ENCODE results near the gene CLHC1. TPM values are rescaled to one million over a fixed set of nuclear protein-coding genes. Genes with fewer than 3 reads are reported as not detected.

Gene CLHC1
- total and polyA plus RNA-seq, 8 donors: 1.9 to 43.9 (median 6.8) TPM

DNA sequence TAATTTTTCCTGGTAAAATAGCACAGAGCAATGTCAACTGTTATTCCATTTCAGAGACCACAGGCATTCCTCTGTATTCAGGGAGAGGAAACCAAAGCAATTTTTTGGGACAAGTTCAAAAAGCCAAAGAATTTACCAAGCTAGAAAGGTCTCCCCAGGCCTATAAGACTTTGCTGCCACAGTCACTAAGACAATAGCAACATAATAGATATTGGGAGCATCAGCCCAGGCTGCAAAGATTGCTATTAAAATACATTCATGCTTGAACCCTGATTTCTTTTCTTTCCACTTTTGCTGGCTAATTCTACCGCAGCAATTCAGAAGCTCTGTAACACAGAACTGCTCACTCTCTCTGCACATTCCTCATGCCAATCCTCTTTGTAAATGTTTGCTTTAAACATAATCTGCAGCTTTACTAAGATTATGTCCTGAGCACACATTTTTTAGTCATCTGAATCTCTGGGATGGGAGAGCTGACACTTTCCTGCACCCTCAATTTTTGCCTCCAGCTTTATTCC is 76.3 kb downstream of the CLHC1 start:
- no peak for DNase-seq
- H3K36me3 ChIP-seq: no peaks in the 10 kb centered on the region
- peak overlapping the region in 3 of 5 donors; percentile 54 to 75 (median 75) for H3K27ac ChIP-seq
- no peak overlapping the region for H3K4me3 ChIP-seq
- 22 to 49% (median 25%) methylated on average over 1 of the region's 1 CpG for WGBS, 5 donors
- peaks cover 62 to 90% (median 75%) of the 10 kb centered on the region in 4 donors for H3K4me1 ChIP-seq
- intact Hi-C loops (cut with DNase I; ENCODE audit: low total_unique reads): no loop called here
- H3K27me3 ChIP-seq: no peaks in the 10 kb centered on the region
- H3K9me3 ChIP-seq: no peaks in the 10 kb centered on the region
- TF ChIP-seq, protein P1, sequence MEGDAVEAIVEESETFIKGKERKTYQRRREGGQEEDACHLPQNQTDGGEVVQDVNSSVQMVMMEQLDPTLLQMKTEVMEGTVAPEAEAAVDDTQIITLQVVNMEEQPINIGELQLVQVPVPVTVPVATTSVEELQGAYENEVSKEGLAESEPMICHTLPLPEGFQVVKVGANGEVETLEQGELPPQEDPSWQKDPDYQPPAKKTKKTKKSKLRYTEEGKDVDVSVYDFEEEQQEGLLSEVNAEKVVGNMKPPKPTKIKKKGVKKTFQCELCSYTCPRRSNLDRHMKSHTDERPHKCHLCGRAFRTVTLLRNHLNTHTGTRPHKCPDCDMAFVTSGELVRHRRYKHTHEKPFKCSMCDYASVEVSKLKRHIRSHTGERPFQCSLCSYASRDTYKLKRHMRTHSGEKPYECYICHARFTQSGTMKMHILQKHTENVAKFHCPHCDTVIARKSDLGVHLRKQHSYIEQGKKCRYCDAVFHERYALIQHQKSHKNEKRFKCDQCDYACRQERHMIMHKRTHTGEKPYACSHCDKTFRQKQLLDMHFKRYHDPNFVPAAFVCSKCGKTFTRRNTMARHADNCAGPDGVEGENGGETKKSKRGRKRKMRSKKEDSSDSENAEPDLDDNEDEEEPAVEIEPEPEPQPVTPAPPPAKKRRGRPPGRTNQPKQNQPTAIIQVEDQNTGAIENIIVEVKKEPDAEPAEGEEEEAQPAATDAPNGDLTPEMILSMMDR (IDR thresholded peaks at IDR 0.05): no peak
- TF ChIP-seq EP300 (IDR thresholded peaks at IDR 0.05) (no peak), POLR2A (IDR thresholded peaks at IDR 0.05) (no peak), POLR2AphosphoS5 (IDR thresholded peaks at IDR 0.05) (no peak)

DNA sequence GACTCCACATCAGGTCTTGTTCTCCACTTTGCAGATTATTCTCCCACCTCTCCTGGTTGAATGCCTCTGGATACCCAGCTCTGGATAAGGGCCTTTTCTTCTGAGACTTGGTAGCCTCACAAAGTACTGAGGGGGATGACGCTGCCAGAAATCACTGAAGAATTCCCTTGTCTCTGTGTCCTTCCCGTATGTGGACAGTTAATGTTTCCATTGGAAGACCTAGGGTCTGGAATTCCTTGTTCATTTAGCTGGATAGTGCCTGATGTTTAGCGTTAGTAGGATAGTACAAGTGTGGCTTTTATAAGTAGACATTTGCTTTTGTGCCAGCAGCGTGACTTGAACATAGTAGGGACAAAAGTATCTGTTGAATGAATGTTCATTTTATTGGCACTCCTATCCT is 76.9 kb downstream of the CLHC1 start:
- peaks cover 61 to 89% (median 75%) of the 10 kb centered on the region in 4 donors for H3K4me1 ChIP-seq
- no peaks in the 10 kb centered on the region for H3K9me3 ChIP-seq
- H3K4me3 ChIP-seq: no peak overlapping the region
- intact Hi-C loops (cut with DNase I; ENCODE audit: low total_unique reads): no loop called here
- WGBS, 5 donors: 67 to 80% (median 78%) methylated on average over 4 of the region's 4 CpGs
- no peaks in the 10 kb centered on the region for H3K36me3 ChIP-seq
- DNase-seq: no peak
- no peaks in the 10 kb centered on the region for H3K27me3 ChIP-seq
- TF ChIP-seq POLR2AphosphoS5 (IDR thresholded peaks at IDR 0.05): no peak
- TF ChIP-seq, protein P1 (IDR thresholded peaks at IDR 0.05): no peak
- no peak for TF ChIP-seq EP300 (IDR thresholded peaks at IDR 0.05)
- no peak for TF ChIP-seq POLR2A (IDR thresholded peaks at IDR 0.05)
- peak overlapping the region in 3 of 5 donors; percentile 54 to 75 (median 75) for H3K27ac ChIP-seq

DNA sequence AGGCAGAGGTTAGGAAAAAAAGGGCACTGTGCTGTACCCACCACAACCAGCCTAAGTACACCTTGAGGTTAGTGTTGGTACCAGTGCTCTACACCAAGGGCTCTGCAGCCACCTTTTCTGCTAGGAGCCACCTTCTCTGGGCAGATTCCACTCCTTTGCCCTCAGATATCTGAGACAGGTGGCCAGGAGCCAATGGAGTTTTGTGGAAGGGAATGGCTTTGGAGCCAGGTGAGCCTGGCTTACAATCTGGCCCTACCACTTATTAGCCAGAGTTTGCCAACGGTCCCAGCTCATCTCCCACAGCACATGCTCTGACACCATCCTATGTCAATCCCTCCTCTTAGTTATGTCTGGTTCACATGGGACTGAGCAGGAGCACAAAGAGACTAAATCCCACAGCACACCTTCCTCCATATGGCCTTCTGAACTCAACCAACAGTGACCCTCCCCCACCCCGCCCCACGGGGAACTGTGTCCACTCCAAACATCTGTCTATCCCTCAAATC is 77.5 kb downstream of the CLHC1 start:
- 59 to 87% (median 80%) methylated on average over 3 of the region's 3 CpGs for WGBS, 5 donors
- no peaks in the 10 kb centered on the region for H3K27me3 ChIP-seq
- intact Hi-C loops (cut with DNase I; ENCODE audit: low total_unique reads): no loop called here
- DNase-seq: no peak
- H3K9me3 ChIP-seq: no peaks in the 10 kb centered on the region
- H3K36me3 ChIP-seq: no peaks in the 10 kb centered on the region
- peak overlapping the region in 3 of 5 donors; percentile 54 to 75 (median 75) for H3K27ac ChIP-seq
- TF ChIP-seq POLR2A (IDR thresholded peaks at IDR 0.05) (no peak), POLR2AphosphoS5 (IDR thresholded peaks at IDR 0.05) (no peak), EP300 (IDR thresholded peaks at IDR 0.05) (no peak)
- TF ChIP-seq, protein P1 (IDR thresholded peaks at IDR 0.05): no peak
- peaks cover 61 to 84% (median 72%) of the 10 kb centered on the region in 4 donors for H3K4me1 ChIP-seq
- H3K4me3 ChIP-seq: no peak overlapping the region

DNA sequence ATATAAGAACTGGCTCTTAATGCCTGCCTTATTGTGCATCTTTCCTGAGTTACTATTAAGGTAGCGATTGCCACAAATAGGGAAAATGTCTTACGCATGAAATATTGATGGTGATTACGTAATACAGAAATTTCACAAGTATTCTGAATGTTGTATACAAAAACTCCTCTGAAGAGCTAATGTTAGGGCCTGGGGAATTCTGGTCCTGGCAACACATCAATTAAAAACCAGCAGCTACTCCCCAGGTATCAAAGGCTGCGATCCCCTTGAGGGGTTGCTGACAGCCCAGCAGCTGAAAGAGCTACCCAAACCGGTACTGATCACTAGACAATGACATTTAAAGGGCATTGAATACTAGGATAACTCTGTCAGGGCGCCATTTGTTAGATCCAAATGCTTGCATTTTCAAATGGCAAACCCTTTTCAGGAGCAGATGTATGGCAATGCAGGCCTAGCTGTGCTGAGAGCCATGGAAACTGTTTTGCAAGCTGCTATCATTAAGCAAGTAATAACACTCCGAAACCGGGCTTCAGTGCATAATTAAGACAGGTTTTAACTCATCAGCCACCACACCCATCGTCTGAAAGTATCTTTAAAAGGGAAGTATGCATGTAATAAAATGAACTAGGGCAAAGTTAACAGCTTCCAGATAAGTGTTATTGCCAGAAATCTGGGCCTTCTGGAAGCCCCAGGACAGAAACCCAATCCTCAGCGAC is 78.4 kb downstream of the CLHC1 start:
- no peak for TF ChIP-seq POLR2AphosphoS5 (IDR thresholded peaks at IDR 0.05)
- TF ChIP-seq, protein P1 (IDR thresholded peaks at IDR 0.05): no peak
- TF ChIP-seq POLR2A (IDR thresholded peaks at IDR 0.05): no peak
- TF ChIP-seq EP300 (IDR thresholded peaks at IDR 0.05): no peak
- Histone ChIP-seq H3K27ac (peak overlapping the region in 3 of 5 donors; percentile 40 to 75 (median 75)), H3K27me3 (no peaks in the 10 kb centered on the region), H3K36me3 (no peaks in the 10 kb centered on the region), H3K4me1 (peaks cover 52 to 75% (median 65%) of the 10 kb centered on the region in 4 donors), H3K4me3 (no peak overlapping the region), H3K9me3 (no peaks in the 10 kb centered on the region)
- intact Hi-C loops (cut with DNase I; ENCODE audit: low total_unique reads): no loop called here
- 62 to 76% (median 72%) methylated on average over 10 of the region's 10 CpGs for WGBS, 5 donors
- no peak for DNase-seq

Measured in stomach (tissue), 9 donors.